HG03558 (cell line): ENCODE data around the gene PTPN4.

Experiments
- ATAC-seq: cut with Tn5 transposase; IDR thresholded peaks from one replicate; pipeline ENCODE4 v1.9.1; 2021; ENCODE audit warnings: moderate number of reproducible peaks; ENCODE audit not compliant: unreplicated experiment; ENCODE audit errors: extremely low read depth

PTPN4 gene, protein sequence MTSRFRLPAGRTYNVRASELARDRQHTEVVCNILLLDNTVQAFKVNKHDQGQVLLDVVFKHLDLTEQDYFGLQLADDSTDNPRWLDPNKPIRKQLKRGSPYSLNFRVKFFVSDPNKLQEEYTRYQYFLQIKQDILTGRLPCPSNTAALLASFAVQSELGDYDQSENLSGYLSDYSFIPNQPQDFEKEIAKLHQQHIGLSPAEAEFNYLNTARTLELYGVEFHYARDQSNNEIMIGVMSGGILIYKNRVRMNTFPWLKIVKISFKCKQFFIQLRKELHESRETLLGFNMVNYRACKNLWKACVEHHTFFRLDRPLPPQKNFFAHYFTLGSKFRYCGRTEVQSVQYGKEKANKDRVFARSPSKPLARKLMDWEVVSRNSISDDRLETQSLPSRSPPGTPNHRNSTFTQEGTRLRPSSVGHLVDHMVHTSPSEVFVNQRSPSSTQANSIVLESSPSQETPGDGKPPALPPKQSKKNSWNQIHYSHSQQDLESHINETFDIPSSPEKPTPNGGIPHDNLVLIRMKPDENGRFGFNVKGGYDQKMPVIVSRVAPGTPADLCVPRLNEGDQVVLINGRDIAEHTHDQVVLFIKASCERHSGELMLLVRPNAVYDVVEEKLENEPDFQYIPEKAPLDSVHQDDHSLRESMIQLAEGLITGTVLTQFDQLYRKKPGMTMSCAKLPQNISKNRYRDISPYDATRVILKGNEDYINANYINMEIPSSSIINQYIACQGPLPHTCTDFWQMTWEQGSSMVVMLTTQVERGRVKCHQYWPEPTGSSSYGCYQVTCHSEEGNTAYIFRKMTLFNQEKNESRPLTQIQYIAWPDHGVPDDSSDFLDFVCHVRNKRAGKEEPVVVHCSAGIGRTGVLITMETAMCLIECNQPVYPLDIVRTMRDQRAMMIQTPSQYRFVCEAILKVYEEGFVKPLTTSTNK

GRCh38 chr2:119759451-119760236 is at the start of gene PTPN4:
TSS of gene PTPN4 (plus strand) at chr2:119759922. CDS start at chr2:119809854, 49,932 bp downstream.
- ATAC-seq = peak; percentile 96

GRCh38 chr2:119710281-119710680 is 49.4 kb upstream of the PTPN4 start:
- no peak for ATAC-seq

DNA sequence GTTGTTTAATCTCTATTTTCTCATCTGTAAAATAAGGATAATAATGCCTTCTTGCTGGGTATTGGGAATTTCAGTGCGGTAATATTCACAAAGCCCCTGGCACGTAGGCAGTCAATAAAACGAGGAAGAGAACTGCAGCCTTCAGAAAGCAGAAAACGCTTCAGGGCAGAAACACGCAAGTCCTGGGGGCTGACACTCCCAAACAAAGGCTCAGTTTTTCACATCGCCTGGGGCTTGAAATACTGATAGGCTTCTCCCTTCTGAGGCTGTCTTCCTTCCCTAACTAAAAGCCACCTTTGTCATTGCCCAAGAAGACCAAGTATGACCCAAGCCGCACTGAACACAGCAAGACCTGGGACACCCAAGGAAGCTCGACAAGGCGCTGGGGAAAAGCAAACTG is 48.4 kb upstream of the PTPN4 start:
- no peak for ATAC-seq

- ATAC-seq = no peak
Measured at GRCh38 chr2:119712571-119712970, 47.2 kb upstream of the PTPN4 start.

DNA sequence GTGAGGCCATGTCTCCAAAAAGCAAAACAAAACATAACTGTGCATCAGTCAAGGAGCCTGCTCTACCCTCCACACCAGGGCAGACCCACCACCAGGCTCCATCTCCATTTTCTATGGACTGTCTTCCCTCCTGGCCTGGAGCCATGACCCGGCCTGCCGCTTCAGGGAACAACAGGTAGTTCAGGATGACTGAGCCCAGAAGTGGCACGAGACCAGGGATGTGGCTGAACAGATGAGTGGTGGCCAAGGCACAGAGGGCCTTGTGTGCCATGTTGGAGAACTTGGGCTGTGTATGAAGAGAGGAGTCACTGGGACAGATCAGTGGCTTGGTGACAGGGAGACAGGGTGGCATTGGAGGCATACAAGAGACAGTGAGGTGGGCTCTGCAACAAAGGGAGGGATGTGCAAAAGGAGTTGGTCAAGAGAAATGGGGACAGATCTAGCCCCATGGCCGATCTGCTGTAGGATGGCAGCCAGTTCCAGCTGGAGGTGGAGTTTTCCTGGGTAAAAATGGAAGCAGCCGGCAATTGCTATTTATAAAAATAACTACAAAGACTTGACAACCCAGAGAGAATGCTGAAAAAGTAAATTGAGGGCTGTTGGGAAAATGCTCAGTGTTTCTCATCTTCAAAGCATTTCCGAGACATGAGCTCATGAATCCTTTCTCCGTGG is 45.8 kb upstream of the PTPN4 start:
- no peak for ATAC-seq

- no peak for ATAC-seq
Measured at GRCh38 chr2:119715409-119716283, 44.1 kb upstream of the PTPN4 start.

DNA sequence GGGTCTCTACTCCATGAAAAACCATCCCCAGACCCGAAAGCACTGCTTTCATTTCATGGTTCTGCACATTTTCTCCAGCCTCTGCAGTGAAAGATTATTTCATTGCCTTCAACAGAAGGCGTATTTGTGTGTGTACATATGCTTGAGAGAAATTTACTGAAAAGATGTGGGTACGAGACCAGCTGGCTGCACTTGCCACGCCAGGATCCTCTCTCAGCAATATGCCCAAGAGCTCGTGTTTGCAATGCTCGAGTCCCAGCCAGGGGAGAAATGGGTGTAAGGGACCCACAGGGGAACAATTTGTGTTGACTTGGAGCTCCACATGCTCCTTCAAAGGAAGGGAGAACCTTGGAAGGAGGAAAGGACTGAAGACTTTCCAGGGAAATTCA is 43.4 kb upstream of the PTPN4 start:
- ATAC-seq = no peak

- no peak for ATAC-seq
Measured at GRCh38 chr2:119718501-119719260, 41.0 kb upstream of the PTPN4 start.

DNA sequence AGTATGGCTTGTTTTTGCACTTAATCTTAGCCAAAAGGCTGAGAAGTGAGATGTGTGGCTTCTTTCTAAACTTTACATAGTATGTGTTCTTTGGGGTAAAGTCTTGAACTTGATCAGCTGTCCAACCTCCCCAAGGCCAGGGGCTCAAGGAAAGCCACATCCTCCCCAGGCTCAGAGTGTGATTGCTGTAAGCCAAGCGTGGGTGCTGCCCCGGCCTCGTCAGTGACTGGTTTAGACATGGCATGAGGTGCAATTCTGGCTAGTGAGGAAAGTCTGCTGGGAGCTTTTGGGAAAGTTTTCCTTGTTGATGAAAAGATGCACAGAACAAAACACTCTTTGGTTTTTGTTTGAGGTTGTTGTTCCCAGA is 40.5 kb upstream of the PTPN4 start:
- ATAC-seq = no peak

DNA sequence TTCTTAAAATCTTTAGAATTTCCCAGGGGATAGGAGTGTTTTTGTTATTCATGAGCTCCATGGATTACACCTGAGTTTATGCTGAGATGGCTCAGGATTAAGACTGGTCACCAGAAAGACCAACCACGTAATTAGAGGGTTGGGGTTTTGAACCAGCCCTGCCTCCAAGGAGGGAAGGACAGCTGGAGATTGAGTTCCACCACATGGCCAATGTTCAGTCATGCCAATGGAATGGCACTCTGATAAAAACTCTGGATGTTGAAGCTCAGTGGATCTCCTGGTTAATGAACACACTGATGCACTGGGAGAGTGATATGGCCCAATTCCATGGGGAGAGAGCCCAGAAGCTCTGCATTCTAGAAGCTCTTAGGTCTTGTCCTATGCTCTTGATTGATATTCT is 38.7 kb upstream of the PTPN4 start:
- no peak for ATAC-seq

- no peak for ATAC-seq
Measured at GRCh38 chr2:119721462-119721861, 38.3 kb upstream of the PTPN4 start.

GRCh38 chr2:119721904-119722303 is 37.8 kb upstream of the PTPN4 start:
- no peak for ATAC-seq

- ATAC-seq = no peak
Measured at GRCh38 chr2:119723186-119723585, 36.5 kb upstream of the PTPN4 start.

- no peak for ATAC-seq
Measured at GRCh38 chr2:119723784-119724467, 35.8 kb upstream of the PTPN4 start.

GRCh38 chr2:119724656-119725485 is 34.9 kb upstream of the PTPN4 start:
- no peak for ATAC-seq

GRCh38 chr2:119727493-119727892 is 32.2 kb upstream of the PTPN4 start:
- ATAC-seq = no peak

DNA sequence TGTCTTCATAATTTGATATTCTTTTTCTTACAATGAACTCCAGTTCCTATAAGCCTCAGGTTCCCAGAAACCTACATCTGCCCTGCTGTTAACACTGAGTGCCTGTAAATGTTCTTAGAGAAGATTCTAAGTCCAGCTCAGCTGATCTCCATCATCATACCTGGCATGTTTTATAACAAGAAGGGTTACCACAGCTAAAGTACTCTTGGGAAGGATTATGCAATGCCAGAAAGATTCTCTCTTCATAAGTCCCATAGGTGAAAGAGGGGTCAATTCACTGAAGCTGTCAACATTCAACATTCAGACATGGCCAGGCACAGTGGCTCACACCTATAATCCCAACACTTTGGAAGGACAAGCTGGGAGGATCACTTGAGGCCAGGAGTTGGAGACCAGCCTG is 31.3 kb upstream of the PTPN4 start:
- ATAC-seq = no peak
